D721Med (cell line): ENCODE data around the gene COL15A1.

Source experiments
- DNase-seq: peaks from one replicate; pipeline ENCODE4 v3.0.0; 2011; ENCODE audit warnings: low spot score; ENCODE audit not compliant: insufficient read length
- FAIRE-seq: peaks from 2 replicates; lab custom pipeline; 2011; peaks lifted over from hg19 to GRCh38; lab: Jason Lieb, UNC
- CTCF ChIP-seq: IDR thresholded peaks from 2 replicates; pipeline ENCODE4 v1.5.1; 2012; ENCODE audit warnings: mild to moderate bottlenecking, control low read depth; ENCODE audit not compliant: insufficient read depth; ENCODE audit errors: missing control alignments

The COL15A1 gene

GRCh38 chr9:99075246-99075912, 131.7 kb downstream of the COL15A1 start:
- no peak for FAIRE-seq
- DNase-seq = no peak
- no peak for TF ChIP-seq CTCF

GRCh38 chr9:99076030-99076429, 132.3 kb downstream of the COL15A1 start:
- no peak for FAIRE-seq
- no peak for TF ChIP-seq CTCF
- DNase-seq = no peak

GRCh38 chr9:99076483-99077171, 132.9 kb downstream of the COL15A1 start:
- TF ChIP-seq CTCF = no peak
- DNase-seq (no peak), FAIRE-seq (no peak)

- DNase-seq (no peak), FAIRE-seq (no peak)
- no peak for TF ChIP-seq CTCF
Observed at GRCh38 chr9:99078717-99079116, 135.0 kb downstream of the COL15A1 start.

- no peak for TF ChIP-seq CTCF
- no peak for FAIRE-seq
Observed at GRCh38 chr9:99079542-99079941, 135.8 kb downstream of the COL15A1 start.

GRCh38 chr9:99083051-99083450, 139.3 kb downstream of the COL15A1 start:
- FAIRE-seq = no peak
- DNase-seq = no peak
- no peak for TF ChIP-seq CTCF

More at GRCh38 chr9:99079542-99079941, 135.8 kb downstream of the COL15A1 start:
- DNase-seq = no peak
